ENCODE measurements around the gene RXFP2.

The RXFP2 gene, protein sequence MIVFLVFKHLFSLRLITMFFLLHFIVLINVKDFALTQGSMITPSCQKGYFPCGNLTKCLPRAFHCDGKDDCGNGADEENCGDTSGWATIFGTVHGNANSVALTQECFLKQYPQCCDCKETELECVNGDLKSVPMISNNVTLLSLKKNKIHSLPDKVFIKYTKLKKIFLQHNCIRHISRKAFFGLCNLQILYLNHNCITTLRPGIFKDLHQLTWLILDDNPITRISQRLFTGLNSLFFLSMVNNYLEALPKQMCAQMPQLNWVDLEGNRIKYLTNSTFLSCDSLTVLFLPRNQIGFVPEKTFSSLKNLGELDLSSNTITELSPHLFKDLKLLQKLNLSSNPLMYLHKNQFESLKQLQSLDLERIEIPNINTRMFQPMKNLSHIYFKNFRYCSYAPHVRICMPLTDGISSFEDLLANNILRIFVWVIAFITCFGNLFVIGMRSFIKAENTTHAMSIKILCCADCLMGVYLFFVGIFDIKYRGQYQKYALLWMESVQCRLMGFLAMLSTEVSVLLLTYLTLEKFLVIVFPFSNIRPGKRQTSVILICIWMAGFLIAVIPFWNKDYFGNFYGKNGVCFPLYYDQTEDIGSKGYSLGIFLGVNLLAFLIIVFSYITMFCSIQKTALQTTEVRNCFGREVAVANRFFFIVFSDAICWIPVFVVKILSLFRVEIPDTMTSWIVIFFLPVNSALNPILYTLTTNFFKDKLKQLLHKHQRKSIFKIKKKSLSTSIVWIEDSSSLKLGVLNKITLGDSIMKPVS

GRCh38 chr13:31739226-31739625 is at the start of gene RXFP2:
Gene RXFP2, plus strand, starts transcription at chr13:31739526. Its CDS starts 87 bp downstream, at chr13:31739613.
- FAIRE-seq, result no peak

- no peak for FAIRE-seq
Measured at GRCh38 chr13:31697290-31697689, 42.0 kb upstream of the RXFP2 start.

DNA sequence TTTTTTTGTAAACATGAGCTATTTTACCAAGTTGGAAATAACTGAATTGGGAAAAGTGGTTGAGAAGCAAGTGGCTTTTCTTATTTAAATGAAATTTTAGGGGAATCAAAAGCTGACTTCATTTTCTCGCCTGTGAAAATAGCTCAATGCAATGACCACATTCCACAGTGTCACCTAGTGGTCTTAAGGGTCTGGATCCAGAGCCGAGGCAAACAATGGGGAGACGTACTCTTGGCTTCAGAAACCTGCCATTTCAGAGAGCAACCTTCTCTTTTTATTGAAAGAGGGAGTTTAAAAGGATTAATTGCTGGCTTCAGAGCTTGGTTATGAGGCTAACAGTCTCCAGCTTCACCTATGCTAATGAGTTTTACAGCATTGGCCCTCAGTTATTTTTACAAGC is 39.7 kb upstream of the RXFP2 start:
- FAIRE-seq, result no peak

DNA sequence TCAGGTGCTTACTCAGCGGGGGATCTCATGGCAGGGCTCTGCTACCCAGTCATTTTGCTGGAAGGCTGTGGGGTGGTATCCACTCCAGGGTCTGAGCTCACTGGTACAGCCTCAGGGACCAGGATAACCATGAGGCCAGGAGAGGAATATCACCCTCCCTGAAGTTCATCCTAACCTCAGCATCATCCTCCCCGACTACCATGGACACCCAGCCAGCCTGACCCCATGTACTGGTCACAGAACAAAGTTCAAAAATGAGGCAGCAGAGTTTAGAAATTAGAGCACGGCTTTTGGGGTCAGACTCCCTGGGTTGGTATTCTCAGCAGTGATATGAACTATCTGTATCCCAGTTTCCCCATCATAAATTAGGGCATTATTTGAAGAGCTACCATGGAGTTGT is 35.5 kb upstream of the RXFP2 start:
- FAIRE-seq, result no peak

- FAIRE-seq, result no peak
Measured at GRCh38 chr13:31706105-31706504, 33.2 kb upstream of the RXFP2 start.

- FAIRE-seq, result no peak
Measured at GRCh38 chr13:31717583-31717982, 21.7 kb upstream of the RXFP2 start.

DNA sequence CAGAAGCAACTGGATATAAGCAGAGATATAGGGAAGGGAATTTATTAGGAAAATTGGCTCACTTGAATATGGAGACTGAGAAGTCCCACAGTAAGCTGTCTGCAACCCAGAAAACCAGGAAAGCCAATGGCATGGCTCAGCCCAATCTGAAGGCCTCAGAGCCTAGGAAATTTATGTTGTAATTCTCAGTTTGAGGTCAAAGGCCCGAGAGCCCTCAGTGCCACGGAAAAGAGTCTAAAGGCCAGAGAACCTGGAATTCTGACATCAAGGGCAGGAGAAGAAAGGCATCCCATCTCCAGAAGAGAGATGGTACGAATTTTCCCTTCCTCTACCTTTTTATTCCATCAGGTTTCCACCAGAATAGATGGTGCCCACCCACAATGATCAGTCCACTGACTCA is 20.1 kb upstream of the RXFP2 start:
- FAIRE-seq, result no peak

DNA sequence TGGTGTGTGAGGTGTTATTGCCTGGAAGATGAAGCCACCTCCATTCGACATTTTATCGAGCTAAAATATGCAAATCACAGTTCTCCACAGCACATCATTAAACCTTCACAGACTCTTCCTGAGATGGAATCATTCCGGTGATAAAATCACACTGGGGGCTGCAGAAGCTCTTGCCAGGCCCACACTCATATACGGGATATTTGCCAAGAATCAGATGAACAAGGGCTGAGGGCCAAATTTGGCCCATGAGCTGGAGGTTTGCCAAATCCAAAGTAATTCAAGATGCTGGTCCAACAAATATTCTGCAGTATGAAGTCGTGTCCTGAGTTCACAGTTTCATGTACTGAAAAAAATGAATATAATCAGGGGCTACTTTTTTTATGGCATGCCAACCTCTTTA is 16.7 kb upstream of the RXFP2 start:
- no peak for FAIRE-seq

GRCh38 chr13:31725841-31726240 is 13.5 kb upstream of the RXFP2 start:
- FAIRE-seq, result no peak

- no peak for FAIRE-seq
Measured at GRCh38 chr13:31731921-31732320, 7.4 kb upstream of the RXFP2 start.

GRCh38 chr13:31733066-31733465 is 6.3 kb upstream of the RXFP2 start:
- no peak for FAIRE-seq

DNA sequence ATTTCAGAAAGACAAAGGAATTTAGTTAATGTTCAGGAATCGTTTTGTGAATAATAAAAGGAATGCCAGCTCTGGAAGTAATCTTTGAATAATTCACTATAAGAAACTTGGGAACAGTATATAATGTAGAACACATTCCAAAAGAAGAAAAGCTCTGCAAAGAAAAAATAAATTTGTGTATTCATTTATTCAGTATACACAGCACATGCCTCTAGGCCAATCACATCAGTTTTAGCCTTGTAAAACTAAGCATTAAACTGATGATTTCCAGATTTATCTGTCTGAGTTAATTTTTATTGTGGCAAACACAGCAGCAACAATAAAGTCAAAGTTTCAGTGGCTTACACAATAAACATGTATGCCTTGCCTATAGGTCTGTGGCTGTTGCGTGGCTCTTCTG is 5.7 kb upstream of the RXFP2 start:
- FAIRE-seq, result no peak

DNA sequence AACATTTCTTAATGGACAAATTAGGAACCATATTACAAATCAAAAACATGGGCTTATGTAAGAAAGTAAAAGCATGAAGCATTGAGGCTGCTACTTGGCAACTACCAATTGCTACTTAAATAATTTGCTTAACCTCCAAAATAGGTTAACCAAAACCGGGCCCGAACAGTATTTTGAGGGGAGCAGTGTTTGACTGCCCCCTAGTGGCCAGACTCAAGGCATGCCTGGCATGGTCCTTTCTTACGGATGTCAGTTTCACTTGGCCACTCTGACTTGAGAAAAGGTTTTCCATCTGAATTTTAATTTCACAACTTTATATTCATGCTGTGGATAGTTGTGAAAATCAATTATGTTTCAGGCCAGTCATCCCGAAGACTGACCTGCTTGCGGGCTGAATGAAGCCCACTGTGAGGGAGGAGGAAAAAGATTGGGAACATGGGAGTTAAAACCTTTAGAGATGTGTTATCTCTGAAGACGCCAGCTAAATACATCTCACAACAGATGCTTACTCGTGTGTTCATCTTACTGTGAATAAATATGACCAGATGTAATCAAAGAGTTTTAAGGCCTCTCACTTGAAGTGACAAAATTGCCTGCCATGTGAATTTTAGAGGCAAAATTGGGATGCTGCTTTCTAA is 2.9 kb downstream of the RXFP2 start:
- FAIRE-seq, result peak; percentile 93

DNA sequence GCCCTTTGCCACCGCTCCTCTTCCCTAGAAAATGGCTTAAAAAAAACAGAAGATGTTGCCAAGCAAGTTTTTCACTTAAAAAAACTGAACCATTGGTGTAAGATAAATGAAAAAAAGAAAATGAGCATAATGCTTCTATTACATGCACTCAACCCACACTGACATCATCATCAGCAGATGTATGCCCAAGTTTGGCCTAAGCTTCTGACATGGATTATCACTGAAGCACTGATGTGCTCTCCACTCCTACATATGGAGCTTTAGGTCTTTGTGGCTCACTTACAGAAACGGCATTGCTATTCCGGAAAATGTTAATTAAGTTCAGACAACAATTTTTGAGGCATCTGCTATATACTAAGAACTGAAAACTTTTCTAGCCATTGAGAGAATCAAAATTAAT is 8.0 kb downstream of the RXFP2 start:
- FAIRE-seq, result no peak

DNA sequence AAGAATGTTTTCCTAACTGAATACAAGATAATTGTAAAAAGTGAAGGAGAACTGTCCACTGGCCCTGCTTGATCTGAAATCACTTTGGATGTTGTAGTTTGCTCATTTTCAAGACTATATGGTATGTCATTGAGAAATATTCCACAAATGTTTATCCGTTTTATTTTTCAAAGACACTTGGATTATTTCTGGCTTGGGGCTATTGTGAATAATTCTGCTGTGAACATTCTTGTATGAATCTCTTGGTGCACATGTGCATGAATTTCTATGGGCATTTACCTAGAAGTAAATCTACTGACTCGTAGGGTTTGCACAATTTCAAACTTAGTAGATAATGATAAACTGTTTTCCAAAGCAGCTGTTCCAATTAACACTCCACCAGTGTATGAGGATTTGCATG is 8.6 kb downstream of the RXFP2 start:
- no peak for FAIRE-seq

DNA sequence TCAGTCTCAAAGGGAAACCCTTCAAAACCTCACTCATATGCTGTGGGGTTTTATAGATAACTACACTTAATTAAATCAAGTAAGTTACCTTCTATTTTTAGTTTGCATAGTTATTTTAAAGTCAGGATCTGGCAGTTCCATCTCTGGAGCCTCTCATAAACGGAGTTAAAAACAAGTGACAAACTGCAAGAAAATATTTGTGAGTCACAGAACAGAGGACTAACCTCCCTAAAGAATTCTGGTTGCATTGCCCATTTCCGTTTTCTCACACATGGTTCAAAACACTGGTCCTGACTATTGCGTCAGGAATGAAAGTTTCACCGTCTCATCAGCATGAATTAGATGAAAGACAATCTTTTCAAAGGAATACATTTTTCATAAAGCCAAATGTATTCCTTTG is 10.6 kb downstream of the RXFP2 start:
- FAIRE-seq, result no peak

DNA sequence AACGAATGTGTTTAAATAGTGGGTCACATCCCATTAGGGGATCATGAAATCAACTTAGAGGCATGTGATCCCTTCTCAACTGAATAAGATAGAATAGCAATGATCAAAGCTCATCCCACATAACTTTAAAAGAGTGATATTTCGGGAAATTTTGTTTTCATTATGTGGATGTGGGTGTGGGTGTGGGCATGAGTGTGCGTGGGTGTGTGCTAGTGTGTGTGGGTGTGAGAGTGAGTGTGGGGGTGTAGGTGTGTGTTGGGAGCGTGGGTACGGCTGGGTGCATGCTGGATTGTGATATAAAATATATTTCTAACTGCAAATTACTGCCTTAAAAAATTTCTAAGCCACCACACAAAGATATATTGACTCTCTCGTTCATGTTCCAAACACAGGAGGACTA is 15.9 kb downstream of the RXFP2 start:
- FAIRE-seq, result no peak

DNA sequence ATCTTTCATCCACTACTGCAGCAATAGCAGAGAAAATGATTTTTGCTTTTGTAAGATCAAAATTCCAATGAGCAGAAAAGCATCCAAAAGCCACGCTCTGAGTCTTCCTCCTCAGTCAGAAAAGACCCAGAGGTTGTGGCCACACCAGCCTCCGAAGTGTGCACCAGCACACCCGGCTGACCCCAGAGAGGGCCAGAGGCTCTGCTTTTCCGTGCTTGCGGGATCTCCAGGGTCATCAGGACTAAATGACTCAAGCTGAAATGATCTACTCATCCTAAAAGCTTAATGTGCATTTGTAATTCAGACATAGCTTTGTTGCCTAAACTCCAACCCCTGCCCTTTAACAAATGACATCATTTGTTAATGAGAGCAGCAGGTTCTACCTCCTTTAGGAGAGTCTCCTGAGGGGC is 16.5 kb downstream of the RXFP2 start:
- FAIRE-seq, result no peak

- no peak for FAIRE-seq
Measured at GRCh38 chr13:31756346-31756745, 17.0 kb downstream of the RXFP2 start.

GRCh38 chr13:31761951-31762350 is 22.6 kb downstream of the RXFP2 start:
- no peak for FAIRE-seq

GRCh38 chr13:31764556-31764955 is 25.2 kb downstream of the RXFP2 start:
- no peak for FAIRE-seq

DNA sequence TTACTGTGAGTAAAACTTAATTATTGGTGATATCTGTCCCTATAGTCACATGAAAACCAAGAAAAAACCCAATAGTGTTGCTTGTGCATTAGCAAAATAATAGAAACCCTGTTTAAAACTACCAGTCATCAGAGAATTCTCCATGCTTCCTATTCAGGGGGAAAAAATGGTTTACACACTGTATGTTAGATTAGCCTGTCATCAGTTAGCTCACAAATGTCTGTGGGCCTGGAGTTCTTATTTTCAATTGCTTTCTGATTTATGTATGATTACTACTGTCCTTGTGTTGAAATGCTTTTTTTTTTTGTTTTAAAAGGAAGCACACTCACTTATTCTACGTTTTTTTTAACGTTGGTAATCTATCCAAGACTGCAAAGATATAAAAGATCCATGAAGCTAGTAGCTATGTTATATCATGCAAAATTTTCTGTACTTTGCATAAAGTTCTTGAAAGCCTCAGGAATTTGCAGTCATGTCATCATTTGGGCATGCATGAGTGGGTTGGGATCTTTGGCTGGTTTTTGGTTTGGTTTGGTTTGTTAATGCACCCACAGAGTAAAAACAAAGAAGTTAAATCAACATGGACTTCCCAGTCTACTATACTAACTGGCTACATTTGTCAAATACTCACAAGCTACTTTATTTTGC is 25.9 kb downstream of the RXFP2 start:
- no peak for FAIRE-seq

DNA sequence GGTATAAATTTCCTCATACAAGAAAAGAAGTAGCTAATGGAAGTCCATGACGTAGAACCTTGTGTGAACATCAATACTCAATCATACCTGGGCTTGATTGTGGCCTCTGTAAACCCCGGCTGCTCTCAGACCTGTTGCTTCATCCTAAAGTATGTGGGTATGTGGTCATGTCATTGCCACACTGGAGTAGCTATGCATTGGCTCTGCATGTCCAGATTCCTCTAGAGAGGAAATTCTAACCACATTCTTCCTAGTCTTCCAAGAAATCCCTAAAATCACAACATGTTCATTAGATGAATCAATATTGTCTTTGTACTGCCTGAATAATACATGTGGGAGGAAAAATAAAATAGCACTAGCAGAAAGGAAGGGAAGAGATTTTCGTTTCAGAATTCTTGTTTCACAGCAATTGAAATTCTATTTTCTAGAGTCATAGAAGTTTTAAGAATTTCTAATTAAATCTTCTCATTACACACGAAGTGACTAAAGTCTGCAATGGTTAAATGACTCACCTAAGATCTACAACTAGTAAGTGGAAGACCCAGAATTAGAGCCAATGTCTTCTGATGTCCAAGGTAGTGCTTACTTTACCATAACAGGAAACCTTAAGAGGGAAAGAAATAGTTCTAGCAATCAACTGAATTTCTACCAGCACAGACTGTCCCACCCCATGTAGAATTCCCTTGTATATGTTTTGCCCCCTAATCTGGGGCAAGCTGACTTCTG is 28.0 kb downstream of the RXFP2 start:
- no peak for FAIRE-seq
